ENCODE data around the gene TRIM65. TPM values are rescaled to one million over a fixed set of nuclear protein-coding genes. Genes with fewer than 3 reads are reported as not detected.

Gene TRIM65
- total and polyA plus RNA-seq, 2 of the 4 experiments (the other 2 are of a cell fraction) = 7.9 to 10.6 TPM

- intact Hi-C loops (cut with micrococcal nuclease) = no loop called here
- H2AK9ac ChIP-seq (replicated peaks; ENCODE audit: low read depth, low read length, poor library complexity) = peak overlapping the region; percentile 24
- ATAC-seq (ENCODE audit: low read depth) (no peak), DNase-seq (no peak)
- H2BK5ac ChIP-seq (ENCODE audit: low read depth, low read length, poor library complexity, severe bottlenecking) = no peak overlapping the region
- POLR2A ChIA-PET (ENCODE audit: unreplicated experiment) = interaction anchor here (0.6 kb wide), 2 partner anchors 13 to 896 kb away, joined by 3 read pairs; partner anchors contain the start of gene SRSF2
- H3K9ac ChIP-seq (ENCODE audit: low read depth, low read length) = no peak overlapping the region
- dilution Hi-C loops (cut with HindIII; ENCODE audit: low sequenced_read_pairs, unreplicated experiment) = no loop called here
- in situ Hi-C loops (cut with MboI; ENCODE audit: low sequenced_read_pairs) = no loop called here
- BruUV-seq (replicated peaks) = no TSS peak
- no peak overlapping the region for H2BK20ac ChIP-seq (ENCODE audit: low read depth, low read length)
- no peak overlapping the region for H4K91ac ChIP-seq (ENCODE audit: insufficient read depth, low read depth, low read length)
- H3K4me3 ChIP-seq (ENCODE audit: insufficient read depth, low read depth, low read length) = no peak overlapping the region
- CTCF ChIA-PET = interaction anchor here (0.8 kb wide), 1 partner anchor 57 kb away, joined by 3 read pairs; no protein-coding TSS in a partner anchor
- no peak overlapping the region for H3K18ac ChIP-seq (ENCODE audit: low read depth, low read length)
- 0 out of 2 replicates have a peak, but pooled peaks cover 4% of the 10 kb centered on the region for H3K9me1 ChIP-seq (ENCODE audit: insufficient read depth, low read length)
- H3K27ac ChIP-seq (ENCODE audit: insufficient read depth, low read length) = no peak overlapping the region
- no peaks in the 10 kb centered on the region for H4K20me1 ChIP-seq (ENCODE audit: insufficient read depth, low read length)
- H4K5ac ChIP-seq (ENCODE audit: low read depth, low read length) = no peak overlapping the region
- H2BK120ac ChIP-seq (ENCODE audit: low read depth, low read length) = no peak overlapping the region
- H3K27me3 ChIP-seq (ENCODE audit: control insufficient read depth, insufficient read depth, low read length) = no peaks in the 10 kb centered on the region
- H2BK15ac ChIP-seq (ENCODE audit: low read depth, low read length) = no peak overlapping the region
- 0 out of 4 replicates have a peak, but pooled peaks cover 0 to 2% of the 10 kb centered on the region in 2 experiments for H3K79me1 ChIP-seq (ENCODE audit: low read depth in 1 of 2, low read length in 2 of 2)
- H3K4me2 ChIP-seq (ENCODE audit: low read depth, low read length) = no peak overlapping the region
- H3K14ac ChIP-seq (replicated peaks; ENCODE audit: low read depth, low read length) = no peak overlapping the region
- TF ChIP-seq USF2 (IDR thresholded peaks at IDR 0.05; ENCODE audit: low read depth, low read length) = no peak
- no peak for TF ChIP-seq RFX5 (IDR thresholded peaks at IDR 0.05; ENCODE audit: low read depth, low read length)
- no peak for TF ChIP-seq MAFK (IDR thresholded peaks at IDR 0.05; ENCODE audit: low read depth, low read length)
- TF ChIP-seq RCOR1 (IDR thresholded peaks at IDR 0.05; ENCODE audit: insufficient replicate concordance, low read length) = no peak
- TF ChIP-seq NFE2L2 (IDR thresholded peaks at IDR 0.05; ENCODE audit: low read depth, low read length) = no peak
- TF ChIP-seq SMC3 (IDR thresholded peaks at IDR 0.05; ENCODE audit: low read depth, low read length) = no peak
- TF ChIP-seq CTCF (conservative IDR thresholded peaks at IDR 0.05; ENCODE audit: low read depth, low read length) = no peak
- TF ChIP-seq BHLHE40 (IDR thresholded peaks at IDR 0.05; ENCODE audit: low read depth, low read length) = no peak
- H3K9me3 ChIP-seq (ENCODE audit: control insufficient read depth, insufficient read depth, low read length) = no peaks in the 10 kb centered on the region
- H3K4ac ChIP-seq (ENCODE audit: low read depth, low read length) = no peak overlapping the region
- H3K4me1 ChIP-seq (ENCODE audit: control insufficient read depth, insufficient read depth, low read length) = peaks cover 6% of the 10 kb centered on the region
- no peak overlapping the region for H4K8ac ChIP-seq (ENCODE audit: low read depth in 2 of 2, low read length in 2 of 2)
- no peak overlapping the region for H3K56ac ChIP-seq (ENCODE audit: extremely low read depth, insufficient read depth, low read length)
- H2AK5ac ChIP-seq (ENCODE audit: low read depth, low read length) = peak overlapping the region; percentile 24; the same call in 1 of the 2 replicates
- H3K23ac ChIP-seq (ENCODE audit: low read depth, low read length) = no peak overlapping the region
- WGBS, 2 experiments (ENCODE audit: extremely low coverage in 2 of 2, insufficient read length in 1 of 2) = no CpG with 5 or more reads among the region's 7 CpGs
- peak overlapping the region; percentile 8 for H2AFZ ChIP-seq (replicated peaks; ENCODE audit: low read length, poor library complexity)
- H3K36me3 ChIP-seq (ENCODE audit: control insufficient read depth, insufficient read depth, low read length) = peaks cover under 1% of the 10 kb centered on the region; the same call in 1 of the 2 replicates
Observed at GRCh38 chr17:75840799-75841164, 56.0 kb downstream of the TRIM65 start.

Measured in IMR-90 (cell line).